Liver (tissue), 9 donors: Measurements from ENCODE around the gene PRKCH. TPM values are rescaled to one million over a fixed set of nuclear protein-coding genes. Genes with fewer than 3 reads are reported as not detected.
A peak's percentile ranks its signal among the peaks of the same experiment; 100 is the strongest.

Experiments
- DNase-seq: peaks from one replicate; pipeline ENCODE4 v3.0.0-alpha.2; 2017; ENCODE audit warnings: low spot score
- H3K27ac ChIP-seq, 2 donors: one replicate each; pipeline ENCODE4 v1.7.0; 2013; ENCODE audit warnings: inconsistent platforms in 2 of 2, low read length in 2 of 2, control low read depth in 1 of 2, low read depth in 1 of 2, mild to moderate bottlenecking in 1 of 2
- H3K27me3 ChIP-seq, 4 donors: one replicate each; pipeline versions ENCODE4 v1.6.1 to v1.7.0; 2013; ENCODE audit warnings: low read length in 3 of 4, inconsistent platforms in 1 of 4, mild to moderate bottlenecking in 1 of 4, moderate library complexity in 1 of 4; ENCODE audit not compliant: control insufficient read depth in 4 of 4, insufficient read depth in 4 of 4
- H3K36me3 ChIP-seq, 4 donors: one replicate each; pipeline versions ENCODE4 v1.6.1 to v1.7.0; 2013; ENCODE audit warnings: low read length in 3 of 4, mild to moderate bottlenecking in 3 of 4, low read depth in 1 of 4, moderate library complexity in 1 of 4; ENCODE audit not compliant: control insufficient read depth in 4 of 4, insufficient read depth in 3 of 4
- H3K4me1 ChIP-seq, 4 donors: one replicate each; pipeline versions ENCODE4 v1.6.1 to v1.7.0; 2013; ENCODE audit warnings: low read length in 3 of 4, mild to moderate bottlenecking in 3 of 4, moderate library complexity in 1 of 4; ENCODE audit not compliant: control insufficient read depth in 4 of 4, insufficient read depth in 4 of 4
- H3K4me3 ChIP-seq, 3 donors: one replicate each; pipeline versions ENCODE4 v1.6.1 to v1.7.0; 2013; ENCODE audit warnings: low read length in 3 of 3, control low read depth in 1 of 3, low read depth in 1 of 3, mild to moderate bottlenecking in 1 of 3
- H3K9ac ChIP-seq, 2 donors: one replicate each; pipeline ENCODE4 v1.7.0; 2013; ENCODE audit warnings: low read length in 2 of 2, mild to moderate bottlenecking in 2 of 2, moderate library complexity in 2 of 2, control low read depth in 1 of 2, low read depth in 1 of 2
- H3K9me3 ChIP-seq, 4 donors: one replicate each; pipeline versions ENCODE4 v1.6.1 to v1.7.0; 2013; ENCODE audit warnings: low read length in 3 of 4; ENCODE audit not compliant: control insufficient read depth in 4 of 4
- ATF3 ChIP-seq: IDR thresholded peaks from 2 replicates; pipeline ENCODE4 v1.6.1; 2016; ENCODE audit warnings: antibody characterized with exemption
- CTCF ChIP-seq: fragments of 150-350 bp; IDR thresholded peaks from 2 replicates; pipeline ENCODE4 v1.5.1; 2017; ENCODE audit warnings: improper control_type of control experiment, low read depth, low read length; ENCODE audit not compliant: missing input control
- EGR1 ChIP-seq, 2 donors: IDR thresholded peaks; 2 replicates each; pipeline ENCODE4 v1.6.1; 2016 to 2018; ENCODE audit warnings: antibody characterized with exemption in 2 of 2, low read depth in 2 of 2
- FOXA1 ChIP-seq: IDR thresholded peaks from 2 replicates; pipeline ENCODE4 v1.6.1; 2016; ENCODE audit warnings: antibody characterized with exemption
- FOXA2 ChIP-seq: IDR thresholded peaks from 2 replicates; pipeline ENCODE4 v1.6.1; 2016; ENCODE audit warnings: antibody characterized with exemption
- HNF4A ChIP-seq, 2 donors: conservative IDR thresholded peaks; 2 replicates each; pipeline ENCODE4 v1.6.1; 2016; ENCODE audit warnings: antibody characterized with exemption in 2 of 2, mild to moderate bottlenecking in 2 of 2
- HNF4G ChIP-seq: IDR thresholded peaks from 2 replicates; pipeline ENCODE4 v1.6.1; 2016; ENCODE audit warnings: antibody characterized with exemption
- JUND ChIP-seq, 2 donors: IDR thresholded peaks; 2 replicates each; pipeline ENCODE4 v1.6.1; 2016; ENCODE audit warnings: antibody characterized with exemption in 2 of 2
- MAX ChIP-seq: IDR thresholded peaks from 2 replicates; pipeline ENCODE4 v1.6.1; 2016; ENCODE audit warnings: antibody characterized with exemption
- NR2F2 ChIP-seq: IDR thresholded peaks from 2 replicates; pipeline ENCODE4 v1.6.1; 2016; ENCODE audit warnings: antibody characterized with exemption
- RAD21 ChIP-seq, 2 donors: IDR thresholded peaks; 2 replicates each; pipeline ENCODE4 v1.6.1; 2016; ENCODE audit warnings: antibody characterized with exemption in 2 of 2, mild to moderate bottlenecking in 2 of 2
- REST ChIP-seq: IDR thresholded peaks from 2 replicates; pipeline ENCODE4 v1.6.1; 2016; ENCODE audit warnings: antibody characterized with exemption, mild to moderate bottlenecking
- RXRA ChIP-seq, 2 donors: IDR thresholded peaks; 2 replicates each; pipeline ENCODE4 v1.6.1; 2017 to 2018; ENCODE audit warnings: antibody characterized with exemption in 2 of 2, mild to moderate bottlenecking in 1 of 2
- SP1 ChIP-seq: IDR thresholded peaks from 2 replicates; pipeline ENCODE4 v1.6.1; 2018; ENCODE audit warnings: antibody characterized with exemption, mild to moderate bottlenecking
- TAF1 ChIP-seq: conservative IDR thresholded peaks from 2 replicates; pipeline ENCODE4 v1.6.1; 2016; ENCODE audit warnings: antibody characterized with exemption, mild to moderate bottlenecking
- YY1 ChIP-seq: IDR thresholded peaks from 2 replicates; pipeline ENCODE4 v1.6.1; 2016; ENCODE audit warnings: antibody characterized with exemption, mild to moderate bottlenecking
- ZBTB33 ChIP-seq: IDR thresholded peaks from 2 replicates; pipeline ENCODE4 v1.6.1; 2016; ENCODE audit warnings: antibody characterized with exemption
- WGBS: extraction: QIAGEN DNeasy Blood & Tissue Kit; methylation state at CpG from one replicate; pipeline ENCODE4 v1.1.7; 2013; 5-methylcytosine and 5-hydroxymethylcytosine counted together
- polyA plus RNA-seq, 2 donors: library from polyadenylated mRNA; stranded (reverse) in 1 of 2; unstranded in 1 of 2; fragments of 200-250 nt in 1 of 2; fragments of >200 nt in 1 of 2; fragmentation: Nextera tagmentation in 1 of 2; extraction: Ambion mirVana in 1 of 2; gene quantifications; one replicate each; pipeline versions ENCODE4 v1.2.1 to v1.2.3, GENCODE V29; 2013 to 2015
- total RNA-seq, 2 donors: library from RNA; depleted of rRNA; stranded (reverse); fragments of >200 nt; gene quantifications; one replicate each; pipeline ENCODE4 v1.2.3, GENCODE V29; 2014
- donor health status: healthy.
- donor health status: healthy.
- donor health status: healthy.
- donor health status: healthy.
- donor health status: healthy.

The PRKCH gene
- total and polyA plus RNA-seq, 4 donors = 3.9 to 13.7 (median 7.0) TPM

GRCh38 chr14:61388173-61388975, 67.0 kb downstream of the PRKCH start:
- no peak for TF ChIP-seq ZBTB33
- no peak for TF ChIP-seq FOXA2
- no peak for TF ChIP-seq NR2F2
- no peak for TF ChIP-seq REST
- no peak for TF ChIP-seq HNF4A (conservative IDR thresholded peaks at IDR 0.05)
- no peak for TF ChIP-seq HNF4G
- TF ChIP-seq MAX = no peak
- TF ChIP-seq YY1 = no peak
- TF ChIP-seq EGR1 (IDR thresholded peaks at IDR 0.05; ENCODE audit: low read depth in 2 of 2) = no peak
- TF ChIP-seq ATF3 = no peak
- no peak for TF ChIP-seq RAD21 (IDR thresholded peaks at IDR 0.05)
- TF ChIP-seq JUND (IDR thresholded peaks at IDR 0.05) = no peak
- no peak for TF ChIP-seq RXRA (IDR thresholded peaks at IDR 0.05)
- no peak for TF ChIP-seq CTCF
- no peak for TF ChIP-seq SP1
- no peak for TF ChIP-seq TAF1
- TF ChIP-seq FOXA1 = no peak
- no peak overlapping the region for H3K4me3 ChIP-seq
- 89% methylated on average over 7 of the region's 7 CpGs for WGBS
- H3K27ac ChIP-seq = peak overlapping the region in 1 of 2 donors; percentile 57
- H3K36me3 ChIP-seq = no peaks in the 10 kb centered on the region
- no peak for DNase-seq
- H3K9ac ChIP-seq = peak overlapping the region in 1 of 2 donors; percentile 24
- no peaks in the 10 kb centered on the region for H3K4me1 ChIP-seq
- H3K27me3 ChIP-seq = no peaks in the 10 kb centered on the region
- no peaks in the 10 kb centered on the region for H3K9me3 ChIP-seq
